HFF-Myc (cell line): ENCODE results near the gene SFSWAP.
A peak's percentile ranks its signal among the peaks of the same experiment; 100 is the strongest.

Experiments
- DNase-seq: peaks from one replicate; pipeline ENCODE4 v3.0.0-alpha.2; 2011; ENCODE audit warnings: low read depth; ENCODE audit errors: extremely low read depth
- H3K4me3 ChIP-seq: replicated peaks from 2 replicates; pipeline ENCODE4 v1.5.1; 2011; ENCODE audit warnings: low read depth, mild to moderate bottlenecking, control low read depth, low read length
- CTCF ChIP-seq: IDR thresholded peaks from 2 replicates; pipeline ENCODE4 v1.5.1; 2012; ENCODE audit warnings: mild to moderate bottlenecking, low read depth, low read length, control low read depth; ENCODE audit errors: missing control alignments

The SFSWAP gene

GRCh38 chr12:131829791-131830334 is 119.0 kb downstream of the SFSWAP start:
- TF ChIP-seq CTCF, result no peak
- DNase-seq, result no peak
- peak overlapping the region; percentile 77 for H3K4me3 ChIP-seq

- TF ChIP-seq CTCF, result peak; percentile 53
- H3K4me3 ChIP-seq, result peak overlapping the region; percentile 77
- DNase-seq, result no peak
These were observed 119.5 kb downstream of the SFSWAP start for GRCh38 chr12:131830335-131830913.

GRCh38 chr12:131830914-131831571 is 120.2 kb downstream of the SFSWAP start:
- TF ChIP-seq CTCF, result no peak
- no peak for DNase-seq

GRCh38 chr12:131831635-131832041 is 120.7 kb downstream of the SFSWAP start:
- H3K4me3 ChIP-seq, result peak overlapping the region; percentile 77
- peak; percentile 75 for DNase-seq
- TF ChIP-seq CTCF, result no peak

More at GRCh38 chr12:131830914-131831571, 120.2 kb downstream of the SFSWAP start:
- peak overlapping the region; percentile 77 for H3K4me3 ChIP-seq

- peak overlapping the region; percentile 77 for H3K4me3 ChIP-seq
- TF ChIP-seq CTCF, result no peak
- DNase-seq, result no peak
These were observed 121.7 kb downstream of the SFSWAP start for GRCh38 chr12:131832321-131833231.

- no peak for TF ChIP-seq CTCF
- DNase-seq, result no peak
- H3K4me3 ChIP-seq, result no peak overlapping the region
These were observed 122.5 kb downstream of the SFSWAP start for GRCh38 chr12:131833288-131833895.
